ENCODE data around the gene ENPP3. TPM values are rescaled to one million over a fixed set of nuclear protein-coding genes. Genes with fewer than 3 reads are reported as not detected.

Gene ENPP3
- total and polyA plus RNA-seq, 12 donors = 0.07 to 0.33 (median 0.15) TPM; not detected in 3

GRCh38 chr6:131754715-131755567, 117.8 kb downstream of the ENPP3 start:
- Histone ChIP-seq H3K4me1 (peaks cover 0 to 6% (median 0%) of the 10 kb centered on the region in 9 donors), H3K27me3 (no peaks in the 10 kb centered on the region), H3K27ac (peak overlapping the region in 4 of 10 donors; percentile 19 to 53 (median 38)), H3K36me3 (no peaks in the 10 kb centered on the region), H3K9me3 (no peaks in the 10 kb centered on the region), H3K4me3 (no peak overlapping the region)
- ATAC-seq (peak in 5 of 8 donors; percentile 22 to 84 (median 44)), DNase-seq (peak in 1 of 2 donors; percentile 28)
- TF ChIP-seq CTCF (IDR thresholded peaks at IDR 0.05) = no peak
- intact Hi-C loops (cut with DNase I) = no loop called here
- WGBS, 2 donors = 49 to 58% methylated on average over 9 of the region's 9 CpGs

GRCh38 chr6:131755597-131755996, 118.5 kb downstream of the ENPP3 start:
- H3K27me3 ChIP-seq = no peaks in the 10 kb centered on the region
- WGBS, 2 donors = 96 to 98% methylated on average over 3 of the region's 3 CpGs
- no peaks in the 10 kb centered on the region for H3K9me3 ChIP-seq
- no peak for ATAC-seq
- H3K27ac ChIP-seq = peak overlapping the region in 4 of 10 donors; percentile 19 to 53 (median 38)
- intact Hi-C loops (cut with DNase I) = no loop called here
- H3K4me3 ChIP-seq = no peak overlapping the region
- no peak for DNase-seq
- TF ChIP-seq CTCF (IDR thresholded peaks at IDR 0.05) = no peak
- no peaks in the 10 kb centered on the region for H3K36me3 ChIP-seq
- peaks cover 0 to 6% (median 0%) of the 10 kb centered on the region in 9 donors for H3K4me1 ChIP-seq

GRCh38 chr6:131756039-131756438, 118.9 kb downstream of the ENPP3 start:
- no peaks in the 10 kb centered on the region for H3K9me3 ChIP-seq
- 93 to 94% methylated on average over 2 of the region's 2 CpGs for WGBS, 2 donors
- peak overlapping the region in 2 of 10 donors; percentile 19 to 53 for H3K27ac ChIP-seq
- intact Hi-C loops (cut with DNase I) = no loop called here
- ATAC-seq (no peak), DNase-seq (no peak)
- H3K4me3 ChIP-seq = no peak overlapping the region
- H3K27me3 ChIP-seq = no peaks in the 10 kb centered on the region
- peaks cover 0 to 6% (median 0%) of the 10 kb centered on the region in 9 donors for H3K4me1 ChIP-seq
- no peaks in the 10 kb centered on the region for H3K36me3 ChIP-seq
- no peak for TF ChIP-seq CTCF (IDR thresholded peaks at IDR 0.05)

GRCh38 chr6:131758920-131759319, 121.8 kb downstream of the ENPP3 start:
- H3K27ac ChIP-seq = no peak overlapping the region
- ATAC-seq = peak in 4 of 8 donors; percentile 25 to 41 (median 31)
- WGBS, 2 donors = 69 to 75% methylated on average over 4 of the region's 4 CpGs

More at GRCh38 chr6:131758920-131759319, 121.8 kb downstream of the ENPP3 start:
- H3K36me3 ChIP-seq = no peaks in the 10 kb centered on the region
- intact Hi-C loops (cut with DNase I) = no loop called here
- no peak for TF ChIP-seq CTCF (IDR thresholded peaks at IDR 0.05)
- no peak for DNase-seq
- H3K4me3 ChIP-seq = no peak overlapping the region
- H3K4me1 ChIP-seq = peaks cover 0 to 6% (median 0%) of the 10 kb centered on the region in 9 donors
- no peaks in the 10 kb centered on the region for H3K27me3 ChIP-seq
- H3K9me3 ChIP-seq = no peaks in the 10 kb centered on the region
